ENCODE data around the gene HNRNPUL2.

GRCh38 chr11:62775646-62776045 lies 48.4 kb upstream of the HNRNPUL2 start:
- TF ChIP-seq TAF1 (IDR thresholded peaks at IDR 0.05; ENCODE audit: low read depth) (no peak), CTCF (IDR thresholded peaks at IDR 0.05; ENCODE audit: poor library complexity, severe bottlenecking) (no peak), EP300 (conservative IDR thresholded peaks at IDR 0.05; ENCODE audit: poor library complexity, severe bottlenecking) (no peak), EZH2 (IDR thresholded peaks at IDR 0.05; ENCODE audit: borderline replicate concordance, insufficient read depth, low read length, poor library complexity, severe bottlenecking) (no peak), RAD21 (conservative IDR thresholded peaks at IDR 0.05) (no peak), MXI1 (conservative IDR thresholded peaks at IDR 0.05; ENCODE audit: poor library complexity, severe bottlenecking) (no peak), SMC3 (conservative IDR thresholded peaks at IDR 0.05; ENCODE audit: poor library complexity) (no peak)

Data from neural cell (in vitro differentiated cells).